Neural cell (in vitro differentiated cells): ENCODE data around the gene ZNF556.

Experiments used
- EZH2 ChIP-seq: fragments of 200-600, 300-800 bp; shearing (Covaris generic), sonication (generic); IDR thresholded peaks from 2 replicates; pipeline ENCODE4 v1.6.1; 2014; ENCODE audit warnings: antibody characterized with exemption, low read length, borderline replicate concordance, mild to moderate bottlenecking; ENCODE audit not compliant: insufficient read depth, poor library complexity, severe bottlenecking
- POLR2AphosphoS5 ChIP-seq: IDR thresholded peaks from 2 replicates; pipeline ENCODE4 v1.6.1; 2012
- TAF1 ChIP-seq: IDR thresholded peaks from 2 replicates; pipeline ENCODE4 v1.6.1; 2012; ENCODE audit warnings: low read depth
- TF ChIP-seq, protein P1 (sequence below): fragments of 450-650 bp; IDR thresholded peaks from 2 replicates; pipeline ENCODE4 v1.5.1; 2014; ENCODE audit warnings: antibody characterized with exemption, mild to moderate bottlenecking, moderate library complexity; ENCODE audit not compliant: poor library complexity, severe bottlenecking
- TF ChIP-seq, protein P2 (sequence below): IDR thresholded peaks from 2 replicates; pipeline ENCODE4 v1.6.1; 2012; ENCODE audit warnings: borderline replicate concordance

DNA sequence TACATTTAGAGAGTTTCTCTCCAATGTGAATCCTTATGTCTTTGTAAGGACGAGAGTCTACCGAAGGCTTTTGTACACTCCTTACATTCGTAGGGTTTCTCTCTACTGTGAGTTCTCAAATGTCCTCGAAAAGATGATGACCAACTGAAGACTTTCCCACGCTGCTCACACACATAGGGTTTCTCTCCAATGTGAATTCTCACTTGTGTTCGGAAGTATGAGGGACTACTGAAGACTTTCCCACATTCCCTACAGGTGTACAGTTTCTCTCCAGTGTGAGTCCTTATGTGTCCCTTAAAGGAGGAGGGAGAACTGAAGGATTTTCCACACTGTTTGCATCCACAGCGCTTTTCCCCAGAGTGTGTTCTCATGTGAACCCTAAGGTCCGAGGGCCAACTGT, 29.6 kb downstream of the ZNF556 start:
- TF ChIP-seq, protein P1, sequence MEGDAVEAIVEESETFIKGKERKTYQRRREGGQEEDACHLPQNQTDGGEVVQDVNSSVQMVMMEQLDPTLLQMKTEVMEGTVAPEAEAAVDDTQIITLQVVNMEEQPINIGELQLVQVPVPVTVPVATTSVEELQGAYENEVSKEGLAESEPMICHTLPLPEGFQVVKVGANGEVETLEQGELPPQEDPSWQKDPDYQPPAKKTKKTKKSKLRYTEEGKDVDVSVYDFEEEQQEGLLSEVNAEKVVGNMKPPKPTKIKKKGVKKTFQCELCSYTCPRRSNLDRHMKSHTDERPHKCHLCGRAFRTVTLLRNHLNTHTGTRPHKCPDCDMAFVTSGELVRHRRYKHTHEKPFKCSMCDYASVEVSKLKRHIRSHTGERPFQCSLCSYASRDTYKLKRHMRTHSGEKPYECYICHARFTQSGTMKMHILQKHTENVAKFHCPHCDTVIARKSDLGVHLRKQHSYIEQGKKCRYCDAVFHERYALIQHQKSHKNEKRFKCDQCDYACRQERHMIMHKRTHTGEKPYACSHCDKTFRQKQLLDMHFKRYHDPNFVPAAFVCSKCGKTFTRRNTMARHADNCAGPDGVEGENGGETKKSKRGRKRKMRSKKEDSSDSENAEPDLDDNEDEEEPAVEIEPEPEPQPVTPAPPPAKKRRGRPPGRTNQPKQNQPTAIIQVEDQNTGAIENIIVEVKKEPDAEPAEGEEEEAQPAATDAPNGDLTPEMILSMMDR = no peak
- TF ChIP-seq EZH2 (no peak), TAF1 (no peak), POLR2AphosphoS5 (no peak)
- TF ChIP-seq, protein P2, sequence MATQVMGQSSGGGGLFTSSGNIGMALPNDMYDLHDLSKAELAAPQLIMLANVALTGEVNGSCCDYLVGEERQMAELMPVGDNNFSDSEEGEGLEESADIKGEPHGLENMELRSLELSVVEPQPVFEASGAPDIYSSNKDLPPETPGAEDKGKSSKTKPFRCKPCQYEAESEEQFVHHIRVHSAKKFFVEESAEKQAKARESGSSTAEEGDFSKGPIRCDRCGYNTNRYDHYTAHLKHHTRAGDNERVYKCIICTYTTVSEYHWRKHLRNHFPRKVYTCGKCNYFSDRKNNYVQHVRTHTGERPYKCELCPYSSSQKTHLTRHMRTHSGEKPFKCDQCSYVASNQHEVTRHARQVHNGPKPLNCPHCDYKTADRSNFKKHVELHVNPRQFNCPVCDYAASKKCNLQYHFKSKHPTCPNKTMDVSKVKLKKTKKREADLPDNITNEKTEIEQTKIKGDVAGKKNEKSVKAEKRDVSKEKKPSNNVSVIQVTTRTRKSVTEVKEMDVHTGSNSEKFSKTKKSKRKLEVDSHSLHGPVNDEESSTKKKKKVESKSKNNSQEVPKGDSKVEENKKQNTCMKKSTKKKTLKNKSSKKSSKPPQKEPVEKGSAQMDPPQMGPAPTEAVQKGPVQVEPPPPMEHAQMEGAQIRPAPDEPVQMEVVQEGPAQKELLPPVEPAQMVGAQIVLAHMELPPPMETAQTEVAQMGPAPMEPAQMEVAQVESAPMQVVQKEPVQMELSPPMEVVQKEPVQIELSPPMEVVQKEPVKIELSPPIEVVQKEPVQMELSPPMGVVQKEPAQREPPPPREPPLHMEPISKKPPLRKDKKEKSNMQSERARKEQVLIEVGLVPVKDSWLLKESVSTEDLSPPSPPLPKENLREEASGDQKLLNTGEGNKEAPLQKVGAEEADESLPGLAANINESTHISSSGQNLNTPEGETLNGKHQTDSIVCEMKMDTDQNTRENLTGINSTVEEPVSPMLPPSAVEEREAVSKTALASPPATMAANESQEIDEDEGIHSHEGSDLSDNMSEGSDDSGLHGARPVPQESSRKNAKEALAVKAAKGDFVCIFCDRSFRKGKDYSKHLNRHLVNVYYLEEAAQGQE = no peak
